Measurements from ENCODE around the gene PI4K2B. TPM values are rescaled to one million over a fixed set of nuclear protein-coding genes. Genes with fewer than 3 reads are reported as not detected.
A peak's percentile ranks its signal among the peaks of the same experiment; 100 is the strongest.

The PI4K2B gene
- total RNA-seq, 1 experiment from 2014 or later: 13.3 TPM

DNA sequence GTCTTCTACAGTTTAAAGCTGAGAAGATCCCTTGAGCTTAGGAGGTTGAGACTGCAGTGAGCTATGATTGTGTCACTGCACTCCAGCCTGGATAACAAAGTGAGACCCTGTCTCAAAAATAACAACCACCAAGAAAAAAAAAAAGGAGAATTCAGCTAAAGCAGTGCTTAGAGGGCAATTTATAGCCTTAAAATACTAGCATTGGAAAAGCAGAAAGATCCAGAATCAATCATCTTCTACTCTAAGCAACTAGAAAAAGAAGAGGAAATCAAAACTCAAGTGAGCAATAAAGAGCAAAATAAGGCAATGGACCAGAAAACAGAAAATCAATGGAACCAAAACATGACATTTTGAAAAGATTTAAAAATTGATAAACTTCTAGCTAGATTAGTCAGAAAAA, 639 bp upstream of the PI4K2B start:
- H2AFZ ChIP-seq (ENCODE audit: low read length): peak overlapping the region; percentile 70
- peak overlapping the region; percentile 87 for H3K4me2 ChIP-seq (ENCODE audit: low read length)
- ChIA-PET POLR2A (ENCODE audit: unreplicated experiment) (interaction anchor here (0.6 kb wide), 1 partner anchor 79 kb away, joined by 3 read pairs; no protein-coding TSS in a partner anchor), CTCF (interaction anchor here (0.6 to 2.3 kb wide), 2 partner anchors 79 to 196 kb away, joined by 3 to 12 read pairs; partner anchors contain the start of gene ZCCHC4)
- intact Hi-C loops (cut with micrococcal nuclease): no loop called here
- peak overlapping the region; percentile 56 for H3K4me3 ChIP-seq (ENCODE audit: low read length)
- no peaks in the 10 kb centered on the region for H4K20me1 ChIP-seq (ENCODE audit: low read length)
- peaks cover 34% of the 10 kb centered on the region for H3K79me2 ChIP-seq (ENCODE audit: low read length)
- H3K27ac ChIP-seq (ENCODE audit: low read length): no peak overlapping the region
- DNase-seq (no peak), ATAC-seq (no peak)
- H3F3A ChIP-seq (ENCODE audit: low read length, unreplicated experiment): no peaks in the 10 kb centered on the region
- H3K9me3 ChIP-seq (ENCODE audit: low read length): 0 out of 2 replicates have a peak, but pooled peaks cover 2% of the 10 kb centered on the region
- no peaks in the 10 kb centered on the region for H3K4me1 ChIP-seq (ENCODE audit: insufficient read depth, low read length)
- H3K9me2 ChIP-seq (replicated peaks; ENCODE audit: low read length): no peaks in the 10 kb centered on the region
- no peak overlapping the region for H3K9ac ChIP-seq (ENCODE audit: low read length)
- TSS peak; percentile 27 for BruUV-seq (replicated peaks)
- TF ChIP-seq, protein P1, sequence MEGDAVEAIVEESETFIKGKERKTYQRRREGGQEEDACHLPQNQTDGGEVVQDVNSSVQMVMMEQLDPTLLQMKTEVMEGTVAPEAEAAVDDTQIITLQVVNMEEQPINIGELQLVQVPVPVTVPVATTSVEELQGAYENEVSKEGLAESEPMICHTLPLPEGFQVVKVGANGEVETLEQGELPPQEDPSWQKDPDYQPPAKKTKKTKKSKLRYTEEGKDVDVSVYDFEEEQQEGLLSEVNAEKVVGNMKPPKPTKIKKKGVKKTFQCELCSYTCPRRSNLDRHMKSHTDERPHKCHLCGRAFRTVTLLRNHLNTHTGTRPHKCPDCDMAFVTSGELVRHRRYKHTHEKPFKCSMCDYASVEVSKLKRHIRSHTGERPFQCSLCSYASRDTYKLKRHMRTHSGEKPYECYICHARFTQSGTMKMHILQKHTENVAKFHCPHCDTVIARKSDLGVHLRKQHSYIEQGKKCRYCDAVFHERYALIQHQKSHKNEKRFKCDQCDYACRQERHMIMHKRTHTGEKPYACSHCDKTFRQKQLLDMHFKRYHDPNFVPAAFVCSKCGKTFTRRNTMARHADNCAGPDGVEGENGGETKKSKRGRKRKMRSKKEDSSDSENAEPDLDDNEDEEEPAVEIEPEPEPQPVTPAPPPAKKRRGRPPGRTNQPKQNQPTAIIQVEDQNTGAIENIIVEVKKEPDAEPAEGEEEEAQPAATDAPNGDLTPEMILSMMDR (conservative IDR thresholded peaks at IDR 0.05; ENCODE audit: low read depth, low read length): no peak
- TF ChIP-seq EZH2 (IDR thresholded peaks at IDR 0.05; ENCODE audit: low read length, unreplicated experiment) (no peak), EZH2phosphoT487 (IDR thresholded peaks at IDR 0.05; ENCODE audit: borderline replicate concordance, low read length) (no peak)
- no peaks in the 10 kb centered on the region for H3K27me3 ChIP-seq (ENCODE audit: low read length)
- H3K36me3 ChIP-seq (ENCODE audit: low read depth, low read length): 0 out of 2 replicates have a peak, but pooled peaks cover 5% of the 10 kb centered on the region

DNA sequence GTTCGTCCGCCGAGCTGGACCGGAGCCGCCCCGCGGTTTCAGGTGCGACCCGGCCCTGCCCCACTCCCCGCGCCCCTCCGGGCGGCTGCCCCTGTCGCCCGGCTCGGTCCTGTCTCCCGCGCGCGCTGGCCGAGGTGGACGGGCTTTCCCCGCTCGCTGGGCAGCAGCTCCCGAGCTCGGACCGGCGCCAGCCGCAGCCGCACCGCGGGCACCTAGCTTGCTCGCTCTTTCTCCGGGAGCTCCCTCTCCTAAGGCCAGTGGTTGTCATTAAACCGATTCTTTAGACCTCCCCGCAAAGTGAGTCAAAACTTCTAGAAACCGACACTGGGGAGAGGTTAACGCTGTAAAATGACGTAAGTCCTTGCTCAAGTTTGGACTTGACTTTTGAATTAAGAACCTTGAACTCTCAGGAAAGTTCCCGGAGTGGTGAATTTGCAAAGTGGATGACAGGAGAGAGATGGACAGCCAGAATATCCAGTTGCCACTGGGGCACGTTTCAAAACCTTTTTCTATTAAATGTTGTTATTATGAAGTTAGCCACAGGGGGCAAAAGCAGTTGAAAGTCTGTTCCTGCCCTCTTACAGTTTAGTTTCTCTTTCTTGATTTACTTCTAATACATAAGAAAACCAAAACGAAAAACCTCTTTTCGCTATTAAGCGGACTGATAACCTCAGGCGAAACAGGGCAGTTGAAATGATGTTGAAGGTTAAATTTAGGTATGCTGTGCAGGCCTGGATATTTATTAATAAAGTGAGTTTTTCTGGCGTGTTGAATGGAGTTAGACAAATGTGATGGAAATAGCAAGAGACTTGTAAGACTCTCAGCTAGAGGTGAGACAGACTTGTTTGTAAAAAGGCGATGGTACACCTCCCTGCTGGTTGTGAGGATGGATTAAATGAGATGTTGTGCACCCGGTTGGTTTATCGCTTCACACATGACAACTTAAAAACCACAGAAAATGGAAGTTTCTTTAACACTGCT, 847 bp downstream of the PI4K2B start:
- intact Hi-C loops (cut with micrococcal nuclease): loop anchor here (1.0 kb wide), 3 partner anchors 73 to 133 kb away; partner anchors contain the start of gene ZCCHC4
- H3K27ac ChIP-seq (ENCODE audit: low read length): peak overlapping the region; percentile 29
- no peaks in the 10 kb centered on the region for H3F3A ChIP-seq (ENCODE audit: low read length, unreplicated experiment)
- DNase-seq: peak; percentile 78
- no peaks in the 10 kb centered on the region for H3K27me3 ChIP-seq (ENCODE audit: low read length)
- CTCF ChIA-PET: interaction anchor here (1.0 to 2.3 kb wide), 3 partner anchors 78 to 132 kb away, joined by 3 to 12 read pairs (median 7); partner anchors contain the start of gene ZCCHC4
- 0 out of 2 replicates have a peak, but pooled peaks cover 5% of the 10 kb centered on the region for H3K36me3 ChIP-seq (ENCODE audit: low read depth, low read length)
- peak; percentile 64 for ATAC-seq
- TF ChIP-seq EZH2phosphoT487 (IDR thresholded peaks at IDR 0.05; ENCODE audit: borderline replicate concordance, low read length) (no peak), EZH2 (IDR thresholded peaks at IDR 0.05; ENCODE audit: low read length, unreplicated experiment) (no peak)
- TF ChIP-seq, protein P1 (conservative IDR thresholded peaks at IDR 0.05; ENCODE audit: low read depth, low read length): peak; percentile 53; the same call in 1 of the 2 replicates
- TSS peak; percentile 60 for BruUV-seq (replicated peaks)
- H3K4me3 ChIP-seq (ENCODE audit: low read length): peak overlapping the region; percentile 88
- no peaks in the 10 kb centered on the region for H4K20me1 ChIP-seq (ENCODE audit: low read length)
- POLR2A ChIA-PET (ENCODE audit: unreplicated experiment): no interaction called here
- 0 out of 2 replicates have a peak, but pooled peaks cover 2% of the 10 kb centered on the region for H3K9me3 ChIP-seq (ENCODE audit: low read length)
- H2AFZ ChIP-seq (ENCODE audit: low read length): peak overlapping the region; percentile 89
- peak overlapping the region; percentile 83 for H3K9ac ChIP-seq (ENCODE audit: low read length)
- no peaks in the 10 kb centered on the region for H3K4me1 ChIP-seq (ENCODE audit: insufficient read depth, low read length)
- H3K79me2 ChIP-seq (ENCODE audit: low read length): peaks cover 36% of the 10 kb centered on the region
- peak overlapping the region; percentile 87 for H3K4me2 ChIP-seq (ENCODE audit: low read length)
- no peaks in the 10 kb centered on the region for H3K9me2 ChIP-seq (replicated peaks; ENCODE audit: low read length)
